ENCODE data around the gene PAGE2B. TPM values are rescaled to one million over a fixed set of nuclear protein-coding genes. Genes with fewer than 3 reads are reported as not detected.

PAGE2B gene
- total RNA-seq, 1 experiment from 2014 or later: not detected

DNA sequence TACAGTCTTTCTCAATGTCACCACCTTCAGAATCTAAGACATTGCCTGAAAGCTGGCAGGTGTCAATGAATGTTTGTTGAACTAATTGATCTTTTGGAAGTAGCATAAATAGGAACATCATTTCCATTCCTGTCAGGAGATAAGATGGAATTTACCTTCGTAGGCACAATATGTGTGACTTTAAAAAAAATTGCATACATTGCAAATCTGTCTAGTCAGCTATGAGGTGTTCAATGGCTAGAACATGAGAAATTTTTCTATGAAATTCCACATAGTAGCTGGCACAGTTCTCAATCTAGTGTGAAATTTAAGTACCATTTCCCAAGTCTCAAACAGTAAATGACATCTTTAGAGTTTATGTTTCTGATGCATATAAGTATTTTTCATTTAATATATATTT, 24.3 kb downstream of the PAGE2B start:
- ChIA-PET CTCF (no interaction called here), POLR2A (no interaction called here)
- intact Hi-C loops (cut with micrococcal nuclease; ENCODE audit: unreplicated experiment) (no loop called here), in situ Hi-C loops (cut with HindIII; ENCODE audit: low pct_unique_long_range_greater_than_20kb, low sequenced_read_pairs) (no loop called here)
- H3K4me3 ChIP-seq (ENCODE audit: low read depth in 2 of 2, low read length in 2 of 2): no peak overlapping the region
- DNase-seq (ENCODE audit: low read depth, low spot score) (no peak), ATAC-seq (no peak)
- H3K27me3 ChIP-seq (ENCODE audit: control insufficient read depth, insufficient read depth, low read length): no peaks in the 10 kb centered on the region
- no peaks in the 10 kb centered on the region for H3K36me3 ChIP-seq (ENCODE audit: control insufficient read depth, insufficient read depth, low read length)
- H3K9me3 ChIP-seq (ENCODE audit: control insufficient read depth, insufficient read depth, low read depth, low read length): no peaks in the 10 kb centered on the region
- TF ChIP-seq, protein P1, sequence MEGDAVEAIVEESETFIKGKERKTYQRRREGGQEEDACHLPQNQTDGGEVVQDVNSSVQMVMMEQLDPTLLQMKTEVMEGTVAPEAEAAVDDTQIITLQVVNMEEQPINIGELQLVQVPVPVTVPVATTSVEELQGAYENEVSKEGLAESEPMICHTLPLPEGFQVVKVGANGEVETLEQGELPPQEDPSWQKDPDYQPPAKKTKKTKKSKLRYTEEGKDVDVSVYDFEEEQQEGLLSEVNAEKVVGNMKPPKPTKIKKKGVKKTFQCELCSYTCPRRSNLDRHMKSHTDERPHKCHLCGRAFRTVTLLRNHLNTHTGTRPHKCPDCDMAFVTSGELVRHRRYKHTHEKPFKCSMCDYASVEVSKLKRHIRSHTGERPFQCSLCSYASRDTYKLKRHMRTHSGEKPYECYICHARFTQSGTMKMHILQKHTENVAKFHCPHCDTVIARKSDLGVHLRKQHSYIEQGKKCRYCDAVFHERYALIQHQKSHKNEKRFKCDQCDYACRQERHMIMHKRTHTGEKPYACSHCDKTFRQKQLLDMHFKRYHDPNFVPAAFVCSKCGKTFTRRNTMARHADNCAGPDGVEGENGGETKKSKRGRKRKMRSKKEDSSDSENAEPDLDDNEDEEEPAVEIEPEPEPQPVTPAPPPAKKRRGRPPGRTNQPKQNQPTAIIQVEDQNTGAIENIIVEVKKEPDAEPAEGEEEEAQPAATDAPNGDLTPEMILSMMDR (IDR thresholded peaks at IDR 0.05): no peak
- TF ChIP-seq, protein P2, sequence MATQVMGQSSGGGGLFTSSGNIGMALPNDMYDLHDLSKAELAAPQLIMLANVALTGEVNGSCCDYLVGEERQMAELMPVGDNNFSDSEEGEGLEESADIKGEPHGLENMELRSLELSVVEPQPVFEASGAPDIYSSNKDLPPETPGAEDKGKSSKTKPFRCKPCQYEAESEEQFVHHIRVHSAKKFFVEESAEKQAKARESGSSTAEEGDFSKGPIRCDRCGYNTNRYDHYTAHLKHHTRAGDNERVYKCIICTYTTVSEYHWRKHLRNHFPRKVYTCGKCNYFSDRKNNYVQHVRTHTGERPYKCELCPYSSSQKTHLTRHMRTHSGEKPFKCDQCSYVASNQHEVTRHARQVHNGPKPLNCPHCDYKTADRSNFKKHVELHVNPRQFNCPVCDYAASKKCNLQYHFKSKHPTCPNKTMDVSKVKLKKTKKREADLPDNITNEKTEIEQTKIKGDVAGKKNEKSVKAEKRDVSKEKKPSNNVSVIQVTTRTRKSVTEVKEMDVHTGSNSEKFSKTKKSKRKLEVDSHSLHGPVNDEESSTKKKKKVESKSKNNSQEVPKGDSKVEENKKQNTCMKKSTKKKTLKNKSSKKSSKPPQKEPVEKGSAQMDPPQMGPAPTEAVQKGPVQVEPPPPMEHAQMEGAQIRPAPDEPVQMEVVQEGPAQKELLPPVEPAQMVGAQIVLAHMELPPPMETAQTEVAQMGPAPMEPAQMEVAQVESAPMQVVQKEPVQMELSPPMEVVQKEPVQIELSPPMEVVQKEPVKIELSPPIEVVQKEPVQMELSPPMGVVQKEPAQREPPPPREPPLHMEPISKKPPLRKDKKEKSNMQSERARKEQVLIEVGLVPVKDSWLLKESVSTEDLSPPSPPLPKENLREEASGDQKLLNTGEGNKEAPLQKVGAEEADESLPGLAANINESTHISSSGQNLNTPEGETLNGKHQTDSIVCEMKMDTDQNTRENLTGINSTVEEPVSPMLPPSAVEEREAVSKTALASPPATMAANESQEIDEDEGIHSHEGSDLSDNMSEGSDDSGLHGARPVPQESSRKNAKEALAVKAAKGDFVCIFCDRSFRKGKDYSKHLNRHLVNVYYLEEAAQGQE (IDR thresholded peaks at IDR 0.05; ENCODE audit: insufficient read depth in 1 of 2, low read depth in 2 of 2, low read length in 1 of 2): no peak
- TF ChIP-seq TCF7L2 (IDR thresholded peaks at IDR 0.05; ENCODE audit: low read depth, low read length) (no peak), POLR2AphosphoS5 (IDR thresholded peaks at IDR 0.05; ENCODE audit: low read depth, low read length) (no peak), SIN3A (IDR thresholded peaks at IDR 0.05; ENCODE audit: borderline replicate concordance, insufficient read depth, low read depth, low read length) (no peak)
- BruUV-seq (replicated peaks): no TSS peak
- no peaks in the 10 kb centered on the region for H3K4me1 ChIP-seq (ENCODE audit: control insufficient read depth, insufficient read depth, low read length)
- H3K27ac ChIP-seq (ENCODE audit: low read length): no peak overlapping the region

DNA sequence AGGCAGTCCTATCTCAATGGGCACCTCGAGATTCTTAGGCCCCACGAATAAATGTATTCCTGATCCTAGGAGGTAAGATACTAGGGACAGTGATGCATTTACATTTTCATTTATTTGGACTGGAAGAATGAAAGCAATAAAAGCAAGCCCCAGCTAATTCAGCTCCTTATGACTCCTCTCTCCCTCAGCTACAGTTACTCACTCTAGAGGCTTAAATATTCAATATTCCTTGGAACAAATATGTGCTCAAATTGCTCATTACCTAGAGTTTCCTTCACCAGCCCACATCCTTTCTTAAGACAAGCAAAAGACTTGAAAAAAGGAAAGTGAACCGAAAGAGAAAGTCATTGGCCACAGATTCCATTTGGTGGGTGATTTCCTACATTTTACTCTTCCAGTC, 27.9 kb downstream of the PAGE2B start:
- H3K4me3 ChIP-seq (ENCODE audit: low read depth in 2 of 2, low read length in 2 of 2): no peak overlapping the region
- TF ChIP-seq POLR2AphosphoS5 (IDR thresholded peaks at IDR 0.05; ENCODE audit: low read depth, low read length): no peak
- no peak for TF ChIP-seq TCF7L2 (IDR thresholded peaks at IDR 0.05; ENCODE audit: low read depth, low read length)
- no peak for TF ChIP-seq SIN3A (IDR thresholded peaks at IDR 0.05; ENCODE audit: borderline replicate concordance, insufficient read depth, low read depth, low read length)
- TF ChIP-seq, protein P2 (IDR thresholded peaks at IDR 0.05; ENCODE audit: insufficient read depth in 1 of 2, low read depth in 2 of 2, low read length in 1 of 2): no peak
- TF ChIP-seq, protein P1 (IDR thresholded peaks at IDR 0.05): no peak
- CTCF ChIA-PET: no interaction called here
- POLR2A ChIA-PET: no interaction called here
- no peaks in the 10 kb centered on the region for H3K4me1 ChIP-seq (ENCODE audit: control insufficient read depth, insufficient read depth, low read length)
- DNase-seq (ENCODE audit: low read depth, low spot score) (no peak), ATAC-seq (no peak)
- H3K27me3 ChIP-seq (ENCODE audit: control insufficient read depth, insufficient read depth, low read length): no peaks in the 10 kb centered on the region
- no TSS peak for BruUV-seq (replicated peaks)
- no peaks in the 10 kb centered on the region for H3K9me3 ChIP-seq (ENCODE audit: control insufficient read depth, insufficient read depth, low read depth, low read length)
- in situ Hi-C loops (cut with HindIII; ENCODE audit: low pct_unique_long_range_greater_than_20kb, low sequenced_read_pairs): no loop called here
- intact Hi-C loops (cut with micrococcal nuclease; ENCODE audit: unreplicated experiment): no loop called here
- no peaks in the 10 kb centered on the region for H3K36me3 ChIP-seq (ENCODE audit: control insufficient read depth, insufficient read depth, low read length)
- H3K27ac ChIP-seq (ENCODE audit: low read length): no peak overlapping the region

Data from Panc1 (cell line).